Vagina (tissue), 2 donors: ENCODE measurements around the gene ZRANB1. TPM values are rescaled to one million over a fixed set of nuclear protein-coding genes. Genes with fewer than 3 reads are reported as not detected.

ENCODE experiments used
- DNase-seq, 2 donors: peaks; one replicate each; pipeline ENCODE4 v3.0.0-alpha.2; 2017; ENCODE audit errors: extremely low spot score in 2 of 2
- H3K27ac ChIP-seq: fragments of 200-600 bp; sonication (generic); one replicate; pipeline ENCODE4 v1.5.1; 2019
- H3K27me3 ChIP-seq: fragments of 200-600 bp; sonication (generic); one replicate; pipeline ENCODE4 v1.5.1; 2019
- H3K36me3 ChIP-seq, 2 donors: fragments of 200-600 bp; sonication (generic); one replicate each; pipeline ENCODE4 v1.5.1; 2017 to 2019
- H3K4me1 ChIP-seq: fragments of 200-600 bp; sonication (generic); one replicate; pipeline ENCODE4 v1.5.1; 2019
- H3K4me3 ChIP-seq, 2 donors: fragments of 200-600 bp; sonication (generic); 1 replicate in 1 of 2; 2 replicates in 1 of 2; pipeline ENCODE4 v1.5.1; 2016 to 2019
- H3K9me3 ChIP-seq: fragments of 200-600 bp; sonication (generic); one replicate; pipeline ENCODE4 v1.5.1; 2019
- CTCF ChIP-seq, 3 experiments: fragments of 450-650 bp in 2 of 3; fragments of 200-600 bp in 1 of 3; sonication (generic) in 1 of 3; IDR thresholded peaks; one replicate each; pipeline ENCODE4 v1.5.1; 2017 to 2019; ENCODE audit warnings: antibody characterized with exemption in 3 of 3, mild to moderate bottlenecking in 2 of 3, moderate library complexity in 2 of 3
- POLR2A ChIP-seq, 2 donors: fragments of 450-650 bp; IDR thresholded peaks; one replicate each; pipeline ENCODE4 v1.6.1; 2017; ENCODE audit warnings: antibody characterized with exemption in 2 of 2, mild to moderate bottlenecking in 2 of 2, moderate library complexity in 2 of 2
- POLR2AphosphoS5 ChIP-seq, 2 donors: sonication (generic); formaldehyde crosslinking; IDR thresholded peaks; one replicate each; pipeline ENCODE4 v1.9.0; 2017; ENCODE audit warnings: antibody characterized with exemption in 2 of 2, mild to moderate bottlenecking in 2 of 2, low read depth in 1 of 2; ENCODE audit not compliant: insufficient read depth in 1 of 2
- intact Hi-C: fragments of 100-400 bp; cut with DNase I; formaldehyde crosslinking; loops from one replicate; pipeline ENCODE4 v1.15.1; 2023
- total RNA-seq: library from RNA; depleted of rRNA; stranded (reverse); fragments of >200 nt; gene quantifications from one replicate; pipeline ENCODE4 v1.2.3, GENCODE V29; 2016

The ZRANB1 gene
- total RNA-seq, 1 donor from 2014 or later: 23.8 TPM

- intact Hi-C loops: no loop called here
- Histone ChIP-seq H3K4me3 (no peak overlapping the region), H3K27ac (no peak overlapping the region), H3K4me1 (peaks cover 76% of the 10 kb centered on the region), H3K9me3 (no peaks in the 10 kb centered on the region), H3K27me3 (no peaks in the 10 kb centered on the region), H3K36me3 (no peaks in the 10 kb centered on the region)
- no peak for TF ChIP-seq POLR2AphosphoS5 (IDR thresholded peaks at IDR 0.05; ENCODE audit: insufficient read depth in 1 of 2, low read depth in 1 of 2)
- TF ChIP-seq POLR2A (IDR thresholded peaks at IDR 0.05): no peak
- TF ChIP-seq CTCF (IDR thresholded peaks at IDR 0.05): no peak
- no peak for DNase-seq
These were observed 71.6 kb downstream of the ZRANB1 start for GRCh38 chr10:125013529-125013872.

- TF ChIP-seq POLR2A (IDR thresholded peaks at IDR 0.05) (no peak), CTCF (IDR thresholded peaks at IDR 0.05) (no peak)
- Histone ChIP-seq H3K4me1 (peaks cover 80% of the 10 kb centered on the region), H3K4me3 (no peak overlapping the region), H3K27me3 (no peaks in the 10 kb centered on the region), H3K9me3 (no peaks in the 10 kb centered on the region), H3K36me3 (no peaks in the 10 kb centered on the region), H3K27ac (peak overlapping the region; percentile 70)
- intact Hi-C loops: no loop called here
- DNase-seq: no peak
These were observed 72.3 kb downstream of the ZRANB1 start for GRCh38 chr10:125014086-125014830.

DNA sequence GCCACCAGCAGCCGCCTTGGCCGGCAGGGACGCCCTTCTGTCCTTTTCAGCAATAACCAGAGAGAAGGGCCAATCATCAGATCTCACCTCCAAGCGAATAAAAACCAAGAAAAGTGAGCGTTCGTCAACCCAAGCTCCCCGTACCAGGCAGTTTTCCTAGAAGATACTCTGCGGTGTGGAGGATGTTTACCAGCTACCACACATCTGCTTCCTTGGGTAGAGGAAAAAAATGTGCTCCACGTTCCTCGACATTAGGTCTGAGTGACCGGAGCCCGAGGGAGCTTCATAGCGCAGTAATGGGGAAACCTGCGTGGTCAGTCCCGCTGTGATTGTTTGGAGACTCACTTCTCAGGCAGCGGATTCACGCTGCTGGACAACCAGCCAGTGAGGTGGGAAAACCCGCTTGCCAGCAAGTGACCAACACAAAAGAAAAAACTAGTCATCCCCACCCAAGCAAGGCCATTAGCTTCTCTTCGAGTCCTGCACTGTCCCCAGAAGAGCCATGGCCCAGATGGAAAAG lies 73.0 kb downstream of the ZRANB1 start:
- Histone ChIP-seq H3K4me1 (peaks cover 74% of the 10 kb centered on the region), H3K27me3 (no peaks in the 10 kb centered on the region), H3K9me3 (no peaks in the 10 kb centered on the region), H3K4me3 (no peak overlapping the region), H3K27ac (peak overlapping the region; percentile 70), H3K36me3 (no peaks in the 10 kb centered on the region)
- no peak for DNase-seq
- intact Hi-C loops: no loop called here
- TF ChIP-seq POLR2A (IDR thresholded peaks at IDR 0.05) (no peak), CTCF (IDR thresholded peaks at IDR 0.05) (no peak)

GRCh38 chr10:125015356-125015944 lies 73.5 kb downstream of the ZRANB1 start:
- Histone ChIP-seq H3K27me3 (no peaks in the 10 kb centered on the region), H3K36me3 (no peaks in the 10 kb centered on the region), H3K4me3 (no peak overlapping the region), H3K9me3 (no peaks in the 10 kb centered on the region), H3K4me1 (peaks cover 72% of the 10 kb centered on the region), H3K27ac (peak overlapping the region; percentile 70)
- intact Hi-C loops: no loop called here
- no peak for TF ChIP-seq CTCF (IDR thresholded peaks at IDR 0.05)
- TF ChIP-seq POLR2AphosphoS5 (IDR thresholded peaks at IDR 0.05; ENCODE audit: insufficient read depth in 1 of 2, low read depth in 1 of 2): peak in 1 of 2 donors; percentile 56
- no peak for DNase-seq

GRCh38 chr10:125016123-125016522 lies 74.2 kb downstream of the ZRANB1 start:
- no peak for TF ChIP-seq POLR2AphosphoS5 (IDR thresholded peaks at IDR 0.05; ENCODE audit: insufficient read depth in 1 of 2, low read depth in 1 of 2)
- no peak for TF ChIP-seq CTCF (IDR thresholded peaks at IDR 0.05)
- no peak for TF ChIP-seq POLR2A (IDR thresholded peaks at IDR 0.05)
- Histone ChIP-seq H3K27me3 (no peaks in the 10 kb centered on the region), H3K36me3 (no peaks in the 10 kb centered on the region), H3K4me3 (no peak overlapping the region), H3K9me3 (no peaks in the 10 kb centered on the region), H3K4me1 (peaks cover 72% of the 10 kb centered on the region), H3K27ac (peak overlapping the region; percentile 70)
- no peak for DNase-seq
- intact Hi-C loops: no loop called here
